Colonic mucosa (tissue), 4 donors: ENCODE results near the gene LRRC57. TPM values are rescaled to one million over a fixed set of nuclear protein-coding genes. Genes with fewer than 3 reads are reported as not detected.

Source experiments
- DNase-seq: peaks from one replicate; pipeline ENCODE4 v3.0.0-alpha.2; 2020
- H3K27ac ChIP-seq: fragments of 200-600 bp; one replicate; pipeline ENCODE4 v1.8.0; 2021
- H3K27me3 ChIP-seq: fragments of 200-600 bp; one replicate; pipeline ENCODE4 v1.8.0; 2021
- H3K36me3 ChIP-seq: fragments of 200-600 bp; one replicate; pipeline ENCODE4 v1.8.0; 2021
- H3K4me1 ChIP-seq: fragments of 200-600 bp; one replicate; pipeline ENCODE4 v1.8.0; 2021; ENCODE audit warnings: mild to moderate bottlenecking
- H3K4me3 ChIP-seq: fragments of 200-600 bp; one replicate; pipeline ENCODE4 v1.8.0; 2021
- H3K9ac ChIP-seq, 2 donors: one replicate each; pipeline ENCODE4 v1.7.0; 2013; ENCODE audit warnings: control low read depth in 2 of 2, low read depth in 2 of 2, low read length in 2 of 2
- H3K9me3 ChIP-seq: fragments of 200-600 bp; one replicate; pipeline ENCODE4 v1.8.0; 2021
- CTCF ChIP-seq: fragments of 200-600 bp; IDR thresholded peaks from one replicate; pipeline ENCODE4 v1.8.0; 2022; ENCODE audit warnings: antibody characterized with exemption, mild to moderate bottlenecking
- intact Hi-C: fragments of 100-400 bp; cut with DNase I; formaldehyde crosslinking; loops from one replicate; pipeline ENCODE4 v1.14.1; 2022
- total RNA-seq, 2 donors: library from RNA; stranded (reverse); fragmentation: NEBNext Ultra II Directional in 1 of 2; extraction: Animal tissue kit (Norgen Biotek cat#: 25700) in 1 of 2; gene quantifications; one replicate each; pipeline ENCODE4 v1.2.1, GENCODE V29; 2021
- donor health status: healthy.
- donor health status: DM: no; HTN: no; CAD: no.
- donor health status: DM: no; HTN: no; CAD: no.

The LRRC57 gene
- total RNA-seq, 2 donors from 2014 or later, result 31.0 to 34.7 TPM

- Histone ChIP-seq H3K9me3 (no peaks in the 10 kb centered on the region), H3K27ac (no peak overlapping the region), H3K27me3 (no peaks in the 10 kb centered on the region), H3K4me3 (no peak overlapping the region), H3K4me1 (no peaks in the 10 kb centered on the region), H3K36me3 (no peaks in the 10 kb centered on the region), H3K9ac (no peak overlapping the region)
- no peak for DNase-seq
- TF ChIP-seq CTCF, result no peak
- intact Hi-C loops, result no loop called here
These were observed 38.2 kb downstream of the LRRC57 start for GRCh38 chr15:42510258-42511006.

- H3K9ac ChIP-seq, result no peak overlapping the region
- no peak overlapping the region for H3K4me3 ChIP-seq
- H3K4me1 ChIP-seq, result no peaks in the 10 kb centered on the region
- H3K27ac ChIP-seq, result no peak overlapping the region
- H3K9me3 ChIP-seq, result no peaks in the 10 kb centered on the region
- intact Hi-C loops, result no loop called here
- TF ChIP-seq CTCF, result no peak
- H3K27me3 ChIP-seq, result no peaks in the 10 kb centered on the region
- no peaks in the 10 kb centered on the region for H3K36me3 ChIP-seq
- no peak for DNase-seq
These were observed 40.3 kb downstream of the LRRC57 start for GRCh38 chr15:42508263-42508690.

GRCh38 chr15:42507514-42507913 lies 41.1 kb downstream of the LRRC57 start:
- Histone ChIP-seq H3K36me3 (no peaks in the 10 kb centered on the region), H3K27me3 (no peaks in the 10 kb centered on the region), H3K4me1 (no peaks in the 10 kb centered on the region), H3K9me3 (no peaks in the 10 kb centered on the region), H3K27ac (no peak overlapping the region), H3K4me3 (no peak overlapping the region), H3K9ac (no peak overlapping the region)
- TF ChIP-seq CTCF, result no peak
- intact Hi-C loops, result no loop called here
- no peak for DNase-seq

GRCh38 chr15:42504631-42505030 lies 44.0 kb downstream of the LRRC57 start:
- H3K27ac ChIP-seq, result no peak overlapping the region
- intact Hi-C loops, result no loop called here
- no peaks in the 10 kb centered on the region for H3K27me3 ChIP-seq
- H3K9me3 ChIP-seq, result no peaks in the 10 kb centered on the region
- no peak for DNase-seq
- no peak for TF ChIP-seq CTCF
- peaks cover 5% of the 10 kb centered on the region for H3K4me1 ChIP-seq
- H3K9ac ChIP-seq, result no peak overlapping the region
- no peaks in the 10 kb centered on the region for H3K36me3 ChIP-seq
- no peak overlapping the region for H3K4me3 ChIP-seq

- DNase-seq, result no peak
- intact Hi-C loops, result no loop called here
- peaks cover 9% of the 10 kb centered on the region for H3K4me1 ChIP-seq
These were observed 44.8 kb downstream of the LRRC57 start for GRCh38 chr15:42503825-42504224.

More at GRCh38 chr15:42503825-42504224, 44.8 kb downstream of the LRRC57 start:
- H3K36me3 ChIP-seq, result no peaks in the 10 kb centered on the region
- no peaks in the 10 kb centered on the region for H3K9me3 ChIP-seq
- no peak overlapping the region for H3K4me3 ChIP-seq
- no peak for TF ChIP-seq CTCF
- no peaks in the 10 kb centered on the region for H3K27me3 ChIP-seq
- no peak overlapping the region for H3K9ac ChIP-seq
- no peak overlapping the region for H3K27ac ChIP-seq
